HEK293T (cell line): ENCODE measurements around the gene CDC25A.
A peak's percentile ranks its signal among the peaks of the same experiment; 100 is the strongest.

Experiments used
- CTCF ChIA-PET: fragments of 350-600 bp; formaldehyde crosslinking; extraction: SDS; loops from one replicate; lab custom pipeline; 2021; ENCODE audit warnings: antibody characterized with exemption, inconsistent platforms; lab: Yijun Ruan, JAX
- POLR2A ChIA-PET: fragments of 350-600 bp; formaldehyde crosslinking; extraction: SDS; loops from one replicate; lab custom pipeline; 2020; ENCODE audit warnings: antibody characterized with exemption, inconsistent platforms; lab: Yijun Ruan, JAX
- DNase-seq: peaks from one replicate; pipeline ENCODE4 v3.0.0; 2012; ENCODE audit warnings: mixed read lengths; ENCODE audit errors: extremely low spot score
- ARNT ChIP-seq: fragments of 450-650 bp; IDR thresholded peaks from 2 replicates; pipeline ENCODE4 v1.6.1; 2017; ENCODE audit warnings: mild to moderate bottlenecking
- BHLHE40 ChIP-seq: fragments of 450-650 bp; IDR thresholded peaks from 2 replicates; pipeline ENCODE4 v1.6.1; 2016; ENCODE audit warnings: mild to moderate bottlenecking, moderate library complexity, borderline replicate concordance
- CTBP1 ChIP-seq: fragments of 450-650 bp; IDR thresholded peaks from 2 replicates; pipeline ENCODE4 v1.6.1; 2016; ENCODE audit warnings: borderline replicate concordance
- ELF4 ChIP-seq: fragments of 450-650 bp; IDR thresholded peaks from 2 replicates; pipeline ENCODE4 v1.6.1; 2017; ENCODE audit warnings: antibody characterized with exemption
- FOXA1 ChIP-seq: fragments of 450-650 bp; IDR thresholded peaks from 2 replicates; pipeline ENCODE4 v1.6.1; 2016; ENCODE audit warnings: mild to moderate bottlenecking
- FOXK2 ChIP-seq: fragments of 450-650 bp; IDR thresholded peaks from 2 replicates; pipeline ENCODE4 v1.6.1; 2016; ENCODE audit warnings: mild to moderate bottlenecking
- FOXM1 ChIP-seq: fragments of 450-650 bp; IDR thresholded peaks from 2 replicates; pipeline ENCODE4 v1.6.1; 2017; ENCODE audit warnings: mild to moderate bottlenecking, borderline replicate concordance
- HDGF ChIP-seq: fragments of 450-650 bp; IDR thresholded peaks from 2 replicates; pipeline ENCODE4 v1.6.1; 2017; ENCODE audit warnings: antibody characterized with exemption, borderline replicate concordance
- L3MBTL2 ChIP-seq: fragments of 450-650 bp; conservative IDR thresholded peaks from 2 replicates; pipeline ENCODE4 v1.6.1; 2016; ENCODE audit warnings: mild to moderate bottlenecking
- LEF1 ChIP-seq: fragments of 450-650 bp; IDR thresholded peaks from 2 replicates; pipeline ENCODE4 v1.6.1; 2017; ENCODE audit warnings: mild to moderate bottlenecking, borderline replicate concordance
- NFRKB ChIP-seq: fragments of 450-650 bp; IDR thresholded peaks from 2 replicates; pipeline ENCODE4 v1.6.1; 2016; ENCODE audit warnings: mild to moderate bottlenecking, moderate library complexity
- PKNOX1 ChIP-seq: fragments of 450-650 bp; IDR thresholded peaks from 2 replicates; pipeline ENCODE4 v1.6.1; 2016
- SP1 ChIP-seq: fragments of 450-650 bp; IDR thresholded peaks from 2 replicates; pipeline ENCODE4 v1.6.1; 2017
- SUZ12 ChIP-seq: fragments of 450-650 bp; IDR thresholded peaks from 2 replicates; pipeline ENCODE4 v1.6.1; 2016; ENCODE audit warnings: mild to moderate bottlenecking
- TARDBP ChIP-seq: fragments of 450-650 bp; IDR thresholded peaks from 2 replicates; pipeline ENCODE4 v1.6.1; 2016
- ZNF384 ChIP-seq: fragments of 450-650 bp; IDR thresholded peaks from 2 replicates; pipeline ENCODE4 v1.6.1; 2016

The CDC25A gene

GRCh38 chr3:48188266-48189201 lies at the start of gene CDC25A:
Gene CDC25A (minus strand): TSS chr3:48188417. CDS start chr3:48187947, 470 bp downstream.
- TF ChIP-seq FOXK2, result no peak
- no peak for TF ChIP-seq LEF1
- no peak for TF ChIP-seq CTBP1
- TF ChIP-seq FOXA1, result no peak
- TF ChIP-seq HDGF, result no peak
- TF ChIP-seq BHLHE40, result no peak
- TF ChIP-seq L3MBTL2, result peak; percentile 80
- no peak for TF ChIP-seq ELF4
- TF ChIP-seq FOXM1, result no peak
- TF ChIP-seq PKNOX1, result peak; percentile 98
- POLR2A ChIA-PET, result interaction anchor here (0.6 to 2.6 kb wide), 24 partner anchors 9 to 368 kb away, joined by 3 to 26 read pairs (median 4); partner anchors contain the start of genes ATRIP, CCDC51, PFKFB4 and ZNF589
- CTCF ChIA-PET, result interaction anchor here (1.3 kb wide), 1 partner anchor 248 kb away, joined by 6 read pairs; no protein-coding TSS in a partner anchor
- peak; percentile 96 for DNase-seq

- no peak for TF ChIP-seq ARNT
- TF ChIP-seq SUZ12, result no peak
- no peak for TF ChIP-seq HDGF
- TF ChIP-seq NFRKB, result no peak
- no peak for TF ChIP-seq FOXA1
- TF ChIP-seq FOXK2, result no peak
- TF ChIP-seq SP1, result no peak
- TF ChIP-seq PKNOX1, result no peak
- TF ChIP-seq CTBP1, result no peak
- CTCF ChIA-PET, result interaction anchor here (0.6 to 0.9 kb wide), 2 partner anchors 15 to 200 kb away, joined by 3 to 4 read pairs; no protein-coding TSS in a partner anchor
- DNase-seq, result no peak
- POLR2A ChIA-PET, result interaction anchor here (0.9 to 1.1 kb wide), 2 partner anchors 25 to 203 kb away, joined by 3 read pairs; partner anchors contain the start of genes CCDC51 and TMA7
Measured at GRCh38 chr3:48236531-48236930, 48.3 kb upstream of the CDC25A start.

GRCh38 chr3:48233542-48233941 lies 45.3 kb upstream of the CDC25A start:
- TF ChIP-seq ZNF384 (no peak), SP1 (no peak), FOXM1 (no peak), LEF1 (no peak), ELF4 (no peak), TARDBP (no peak), ARNT (no peak), FOXA1 (no peak), NFRKB (no peak), SUZ12 (no peak)
- CTCF ChIA-PET, result no interaction called here
- no peak for DNase-seq
- POLR2A ChIA-PET, result no interaction called here

GRCh38 chr3:48232734-48233133 lies 44.5 kb upstream of the CDC25A start:
- POLR2A ChIA-PET, result no interaction called here
- DNase-seq, result peak; percentile 82
- TF ChIP-seq HDGF (no peak), PKNOX1 (no peak), BHLHE40 (no peak), ZNF384 (no peak), NFRKB (no peak), FOXK2 (no peak), L3MBTL2 (no peak), SUZ12 (no peak), LEF1 (no peak), FOXA1 (no peak), SP1 (no peak), ARNT (no peak), CTBP1 (no peak), FOXM1 (no peak), TARDBP (no peak), ELF4 (no peak)
- CTCF ChIA-PET, result no interaction called here

- ChIA-PET POLR2A (no interaction called here), CTCF (interaction anchor here (0.9 kb wide), 1 partner anchor 169 kb away, joined by 5 read pairs; no protein-coding TSS in a partner anchor)
- TF ChIP-seq FOXA1, result no peak
- TF ChIP-seq SP1, result no peak
- no peak for TF ChIP-seq CTBP1
- TF ChIP-seq ARNT, result no peak
- no peak for TF ChIP-seq HDGF
- no peak for TF ChIP-seq BHLHE40
- no peak for TF ChIP-seq LEF1
- TF ChIP-seq NFRKB, result no peak
- no peak for TF ChIP-seq PKNOX1
- no peak for TF ChIP-seq ZNF384
- no peak for TF ChIP-seq TARDBP
- TF ChIP-seq SUZ12, result no peak
- TF ChIP-seq L3MBTL2, result no peak
- TF ChIP-seq FOXM1, result no peak
- no peak for TF ChIP-seq ELF4
- DNase-seq, result no peak
Measured at GRCh38 chr3:48232232-48232631, 44.0 kb upstream of the CDC25A start.
